ENCODE measurements around the gene MPRIP. TPM values are rescaled to one million over a fixed set of nuclear protein-coding genes. Genes with fewer than 3 reads are reported as not detected.

MPRIP gene
- total RNA-seq, 4 donors from 2014 or later, result 122 to 207 (median 145) TPM

- no peak overlapping the region for H3K4me3 ChIP-seq
- DNase-seq (ENCODE audit: low spot score in 2 of 2), result no peak
- peaks cover 100% of the 10 kb centered on the region for H3K36me3 ChIP-seq
These were observed 118.9 kb downstream of the MPRIP start for GRCh38 chr17:17161121-17161520.

GRCh38 chr17:17161759-17162158 lies 119.5 kb downstream of the MPRIP start:
- DNase-seq (ENCODE audit: low spot score in 2 of 2), result no peak
- WGBS, result 92% methylated on average over 4 of the region's 4 CpGs

More at GRCh38 chr17:17161121-17161520, 118.9 kb downstream of the MPRIP start:
- H3K27me3 ChIP-seq, result no peaks in the 10 kb centered on the region
- H3K27ac ChIP-seq, result no peak overlapping the region
- H3K9me3 ChIP-seq, result no peaks in the 10 kb centered on the region
- 100% methylated on average over 1 of the region's 6 CpGs for WGBS
- peaks cover 9% of the 10 kb centered on the region for H3K4me1 ChIP-seq
- TF ChIP-seq CTCF (IDR thresholded peaks at IDR 0.05), result no peak
- TF ChIP-seq EP300 (IDR thresholded peaks at IDR 0.05), result no peak
- TF ChIP-seq POLR2A (IDR thresholded peaks at IDR 0.05), result no peak
- no peak for TF ChIP-seq POLR2AphosphoS5 (IDR thresholded peaks at IDR 0.05)

GRCh38 chr17:17164156-17164555 lies 121.9 kb downstream of the MPRIP start:
- Histone ChIP-seq H3K27ac (no peak overlapping the region), H3K9me3 (no peaks in the 10 kb centered on the region), H3K4me3 (no peak overlapping the region), H3K4me1 (no peaks in the 10 kb centered on the region), H3K36me3 (peaks cover 98% of the 10 kb centered on the region), H3K27me3 (no peaks in the 10 kb centered on the region)
- TF ChIP-seq POLR2AphosphoS5 (IDR thresholded peaks at IDR 0.05) (no peak), CTCF (IDR thresholded peaks at IDR 0.05) (no peak), POLR2A (IDR thresholded peaks at IDR 0.05) (no peak), EP300 (IDR thresholded peaks at IDR 0.05) (no peak)
- 91% methylated on average over 19 of the region's 25 CpGs for WGBS
- DNase-seq (ENCODE audit: low spot score in 2 of 2), result no peak

More at GRCh38 chr17:17161759-17162158, 119.5 kb downstream of the MPRIP start:
- no peak for TF ChIP-seq EP300 (IDR thresholded peaks at IDR 0.05)
- no peak for TF ChIP-seq CTCF (IDR thresholded peaks at IDR 0.05)
- TF ChIP-seq POLR2AphosphoS5 (IDR thresholded peaks at IDR 0.05), result no peak
- TF ChIP-seq POLR2A (IDR thresholded peaks at IDR 0.05), result no peak
- Histone ChIP-seq H3K9me3 (no peaks in the 10 kb centered on the region), H3K4me1 (peaks cover 3% of the 10 kb centered on the region), H3K36me3 (peaks cover 100% of the 10 kb centered on the region), H3K27me3 (no peaks in the 10 kb centered on the region), H3K4me3 (no peak overlapping the region), H3K27ac (no peak overlapping the region)

GRCh38 chr17:17164676-17165075 lies 122.4 kb downstream of the MPRIP start:
- Histone ChIP-seq H3K36me3 (peaks cover 98% of the 10 kb centered on the region), H3K27ac (no peak overlapping the region), H3K27me3 (no peaks in the 10 kb centered on the region), H3K9me3 (no peaks in the 10 kb centered on the region), H3K4me1 (no peaks in the 10 kb centered on the region), H3K4me3 (no peak overlapping the region)
- 91% methylated on average over 17 of the region's 17 CpGs for WGBS
- no peak for TF ChIP-seq POLR2A (IDR thresholded peaks at IDR 0.05)
- no peak for TF ChIP-seq EP300 (IDR thresholded peaks at IDR 0.05)
- no peak for TF ChIP-seq CTCF (IDR thresholded peaks at IDR 0.05)
- no peak for TF ChIP-seq POLR2AphosphoS5 (IDR thresholded peaks at IDR 0.05)
- DNase-seq (ENCODE audit: low spot score in 2 of 2), result no peak

- no peak overlapping the region for H3K27ac ChIP-seq
- no peak for TF ChIP-seq CTCF (IDR thresholded peaks at IDR 0.05)
- no peak for TF ChIP-seq EP300 (IDR thresholded peaks at IDR 0.05)
- TF ChIP-seq POLR2AphosphoS5 (IDR thresholded peaks at IDR 0.05), result no peak
- TF ChIP-seq POLR2A (IDR thresholded peaks at IDR 0.05), result no peak
- no peaks in the 10 kb centered on the region for H3K9me3 ChIP-seq
- DNase-seq (ENCODE audit: low spot score in 2 of 2), result no peak
- H3K27me3 ChIP-seq, result no peaks in the 10 kb centered on the region
- WGBS, result 89% methylated on average over 12 of the region's 23 CpGs
- peaks cover 88% of the 10 kb centered on the region for H3K36me3 ChIP-seq
- no peak overlapping the region for H3K4me3 ChIP-seq
- H3K4me1 ChIP-seq, result no peaks in the 10 kb centered on the region
These were observed 123.5 kb downstream of the MPRIP start for GRCh38 chr17:17165666-17166308.
